Subcutaneous abdominal adipose tissue (tissue), 5 donors: ENCODE data around the gene ARSD.

Experiments used
- H3K27ac ChIP-seq: one replicate; pipeline ENCODE4 v1.7.0; 2013; ENCODE audit warnings: low read depth, mild to moderate bottlenecking, inconsistent platforms, low read length, moderate library complexity
- H3K27me3 ChIP-seq, 5 donors: one replicate each; pipeline ENCODE4 v1.7.0; 2013; ENCODE audit warnings: low read length in 5 of 5, inconsistent platforms in 1 of 5; ENCODE audit not compliant: control insufficient read depth in 5 of 5, insufficient read depth in 4 of 5
- H3K36me3 ChIP-seq, 5 donors: one replicate each; pipeline ENCODE4 v1.7.0; 2013; ENCODE audit warnings: low read length in 5 of 5; ENCODE audit not compliant: control insufficient read depth in 5 of 5, insufficient read depth in 5 of 5
- H3K4me1 ChIP-seq, 5 donors: one replicate each; pipeline ENCODE4 v1.7.0; 2013; ENCODE audit warnings: low read length in 5 of 5, mild to moderate bottlenecking in 3 of 5, moderate library complexity in 1 of 5; ENCODE audit not compliant: control insufficient read depth in 5 of 5, insufficient read depth in 5 of 5
- H3K4me3 ChIP-seq, 5 donors: one replicate each; pipeline ENCODE4 v1.7.0; 2013; ENCODE audit warnings: low read length in 5 of 5, low read depth in 1 of 5
- H3K9ac ChIP-seq, 5 donors: one replicate each; pipeline ENCODE4 v1.7.0; 2013; ENCODE audit warnings: low read length in 5 of 5, mild to moderate bottlenecking in 4 of 5, moderate library complexity in 3 of 5
- H3K9me3 ChIP-seq, 5 donors: one replicate each; pipeline ENCODE4 v1.7.0; 2013; ENCODE audit warnings: low read length in 5 of 5; ENCODE audit not compliant: control insufficient read depth in 5 of 5
- donor health status: healthy.
- donor health status: healthy.
- donor health status: healthy.
- donor health status: healthy.
- donor health status: healthy.

The ARSD gene

DNA sequence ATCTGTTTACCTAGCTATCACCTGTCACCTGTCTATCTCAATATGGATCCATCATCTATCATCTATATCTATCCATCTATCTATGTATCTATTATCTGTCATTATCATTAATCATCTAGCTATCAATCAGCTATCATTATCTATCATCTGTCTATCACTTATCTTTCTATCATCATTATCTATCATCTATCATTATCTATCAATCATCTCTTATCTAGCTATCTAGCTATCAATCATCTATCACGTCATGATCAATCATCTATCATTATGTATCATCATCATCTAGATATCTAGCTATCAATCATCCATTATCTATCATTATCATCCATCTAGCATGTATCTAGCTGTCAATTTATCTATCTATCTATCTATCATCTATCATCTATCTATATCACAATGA, 7.9 kb downstream of the ARSD start:
- peaks cover 4 to 47% (median 29%) of the 10 kb centered on the region in 5 donors for H3K36me3 ChIP-seq
- H3K9me3 ChIP-seq, result no peaks in the 10 kb centered on the region
- H3K27me3 ChIP-seq, result no peaks in the 10 kb centered on the region
- H3K9ac ChIP-seq, result no peak overlapping the region
- H3K4me3 ChIP-seq, result no peak overlapping the region
- no peaks in the 10 kb centered on the region for H3K4me1 ChIP-seq
- no peak overlapping the region for H3K27ac ChIP-seq

GRCh38 chrX:2917767-2918166, 11.4 kb downstream of the ARSD start:
- no peaks in the 10 kb centered on the region for H3K4me1 ChIP-seq
- H3K4me3 ChIP-seq, result no peak overlapping the region
- no peak overlapping the region for H3K9ac ChIP-seq
- H3K27me3 ChIP-seq, result no peaks in the 10 kb centered on the region
- peaks cover 4 to 54% (median 32%) of the 10 kb centered on the region in 5 donors for H3K36me3 ChIP-seq
- H3K27ac ChIP-seq, result no peak overlapping the region
- H3K9me3 ChIP-seq, result no peaks in the 10 kb centered on the region

GRCh38 chrX:2913118-2913517, 16.0 kb downstream of the ARSD start:
- no peak overlapping the region for H3K4me3 ChIP-seq
- no peaks in the 10 kb centered on the region for H3K27me3 ChIP-seq
- H3K9ac ChIP-seq, result no peak overlapping the region
- H3K9me3 ChIP-seq, result no peaks in the 10 kb centered on the region
- peaks cover 0 to 34% (median 18%) of the 10 kb centered on the region in 5 donors for H3K36me3 ChIP-seq
- H3K4me1 ChIP-seq, result no peaks in the 10 kb centered on the region
- no peak overlapping the region for H3K27ac ChIP-seq

DNA sequence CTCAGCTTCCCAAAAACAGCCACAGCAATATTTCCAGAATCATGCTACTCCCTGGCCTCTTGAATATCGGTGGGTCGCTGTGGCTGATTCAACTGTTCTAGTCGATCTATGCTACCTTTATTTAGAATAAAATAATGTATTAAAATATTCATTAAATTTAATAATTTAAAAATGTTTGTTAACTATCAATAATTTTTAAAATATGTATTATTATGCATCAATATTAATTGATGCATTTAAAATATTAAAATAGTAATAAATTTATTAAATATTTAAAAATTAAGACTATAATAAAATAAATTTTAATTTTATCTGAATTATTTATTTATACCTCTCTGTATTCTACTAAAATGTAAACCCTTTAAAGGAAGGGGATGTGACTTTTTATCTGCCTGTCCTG, 19.0 kb downstream of the ARSD start:
- Histone ChIP-seq H3K9ac (no peak overlapping the region), H3K36me3 (peaks cover 0 to 25% (median 13%) of the 10 kb centered on the region in 5 donors), H3K9me3 (no peaks in the 10 kb centered on the region), H3K4me1 (no peaks in the 10 kb centered on the region), H3K4me3 (no peak overlapping the region), H3K27ac (no peak overlapping the region), H3K27me3 (no peaks in the 10 kb centered on the region)

- H3K4me1 ChIP-seq, result no peaks in the 10 kb centered on the region
- peaks cover 6 to 18% (median 15%) of the 10 kb centered on the region in 5 donors for H3K9me3 ChIP-seq
- no peaks in the 10 kb centered on the region for H3K27me3 ChIP-seq
- H3K9ac ChIP-seq, result no peak overlapping the region
- H3K27ac ChIP-seq, result no peak overlapping the region
- H3K4me3 ChIP-seq, result no peak overlapping the region
- peaks cover 0 to 17% (median 13%) of the 10 kb centered on the region in 5 donors for H3K36me3 ChIP-seq
These were observed 20.9 kb downstream of the ARSD start for GRCh38 chrX:2908125-2908685.

GRCh38 chrX:2907295-2907694, 21.8 kb downstream of the ARSD start:
- Histone ChIP-seq H3K9ac (no peak overlapping the region), H3K36me3 (peaks cover 0 to 14% (median 13%) of the 10 kb centered on the region in 5 donors), H3K4me1 (no peaks in the 10 kb centered on the region), H3K27ac (no peak overlapping the region), H3K4me3 (no peak overlapping the region), H3K27me3 (no peaks in the 10 kb centered on the region), H3K9me3 (peaks cover 7 to 23% (median 18%) of the 10 kb centered on the region in 5 donors)

- H3K36me3 ChIP-seq, result peaks cover 0 to 11% (median 8%) of the 10 kb centered on the region in 5 donors
- H3K9ac ChIP-seq, result no peak overlapping the region
- H3K27me3 ChIP-seq, result no peaks in the 10 kb centered on the region
- peaks cover 7 to 25% (median 18%) of the 10 kb centered on the region in 5 donors for H3K9me3 ChIP-seq
- peak overlapping the region in 1 of 5 donors; percentile 17 for H3K4me3 ChIP-seq
- H3K4me1 ChIP-seq, result peaks cover 0 to 2% (median 1%) of the 10 kb centered on the region in 5 donors
- H3K27ac ChIP-seq, result no peak overlapping the region
These were observed 25.8 kb downstream of the ARSD start for GRCh38 chrX:2903366-2903765.

GRCh38 chrX:2902841-2903240, 26.3 kb downstream of the ARSD start:
- no peak overlapping the region for H3K27ac ChIP-seq
- no peak overlapping the region for H3K4me3 ChIP-seq
- H3K4me1 ChIP-seq, result peaks cover 0 to 8% (median 6%) of the 10 kb centered on the region in 5 donors
- no peak overlapping the region for H3K9ac ChIP-seq
- H3K36me3 ChIP-seq, result peaks cover 0 to 8% (median 8%) of the 10 kb centered on the region in 5 donors
- no peaks in the 10 kb centered on the region for H3K27me3 ChIP-seq
- peaks cover 7 to 25% (median 18%) of the 10 kb centered on the region in 5 donors for H3K9me3 ChIP-seq

DNA sequence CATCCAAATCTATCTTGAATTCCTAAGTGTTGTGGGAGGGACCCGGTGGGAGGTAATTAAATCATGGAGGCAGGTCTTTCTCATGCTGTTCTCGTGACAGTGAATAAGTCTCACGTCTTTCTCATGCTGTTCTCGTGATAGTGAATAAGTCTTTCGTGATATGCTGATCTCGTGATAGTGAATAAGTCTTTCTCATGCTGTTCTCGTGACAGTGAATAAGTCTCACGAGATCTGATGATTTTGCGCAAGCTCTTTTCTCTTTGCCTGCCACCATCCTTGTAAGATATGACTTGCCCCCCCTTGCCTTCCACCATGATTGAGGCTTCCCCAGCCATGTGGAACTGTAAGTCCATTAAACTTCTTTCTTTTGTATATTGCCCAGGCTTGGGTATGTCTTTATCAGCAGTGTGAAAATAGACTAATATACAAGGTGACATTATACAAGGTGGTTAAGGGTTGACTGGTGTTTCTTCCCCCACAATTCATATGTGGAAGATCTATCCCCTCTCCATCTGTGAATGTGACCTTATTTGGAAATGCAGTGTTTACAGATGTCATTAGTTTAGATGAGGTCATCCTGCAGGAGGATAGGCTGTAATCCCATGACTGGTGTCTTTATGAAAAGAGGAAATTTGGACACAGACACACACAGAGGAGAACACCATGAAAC, 27.6 kb downstream of the ARSD start:
- Histone ChIP-seq H3K27ac (no peak overlapping the region), H3K27me3 (no peaks in the 10 kb centered on the region), H3K4me1 (peaks cover 2 to 15% (median 14%) of the 10 kb centered on the region in 5 donors), H3K9me3 (peaks cover 7 to 25% (median 18%) of the 10 kb centered on the region in 5 donors), H3K9ac (no peak overlapping the region), H3K4me3 (no peak overlapping the region), H3K36me3 (no peaks in the 10 kb centered on the region)

DNA sequence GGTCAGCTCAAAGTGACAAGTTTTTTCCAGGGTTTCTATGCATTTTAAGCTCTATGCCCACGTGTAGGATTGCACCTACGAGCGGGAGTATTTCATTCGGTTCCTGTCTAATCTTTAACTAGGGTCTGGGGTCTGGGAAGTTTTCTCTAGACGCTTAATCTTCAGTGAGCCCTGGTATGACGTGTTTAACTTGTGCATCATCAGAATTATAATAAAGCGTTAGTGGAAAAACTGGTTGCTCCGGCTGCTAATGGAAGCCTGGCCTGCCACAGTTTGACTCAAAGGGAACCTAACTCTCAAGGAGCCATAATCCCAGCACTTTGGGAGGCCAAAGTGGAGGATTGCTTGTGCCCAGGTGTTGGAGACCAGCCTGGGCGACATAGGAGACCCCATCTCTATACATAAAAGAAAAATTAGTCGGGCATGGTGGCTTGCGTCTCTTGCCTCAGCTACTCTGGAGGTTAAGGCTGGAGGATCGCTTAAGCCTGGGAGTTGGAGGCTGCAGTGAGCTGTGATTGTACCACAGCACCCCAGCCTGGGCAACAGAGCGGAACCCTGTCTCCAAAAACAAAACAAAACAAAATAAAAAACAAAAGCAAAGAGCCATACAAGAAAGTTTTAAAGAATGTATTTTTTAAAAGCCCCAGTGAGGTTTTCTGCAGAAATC, 30.2 kb downstream of the ARSD start:
- H3K4me3 ChIP-seq, result no peak overlapping the region
- no peak overlapping the region for H3K9ac ChIP-seq
- no peaks in the 10 kb centered on the region for H3K36me3 ChIP-seq
- H3K27me3 ChIP-seq, result no peaks in the 10 kb centered on the region
- no peak overlapping the region for H3K27ac ChIP-seq
- peaks cover 2 to 27% (median 21%) of the 10 kb centered on the region in 5 donors for H3K4me1 ChIP-seq
- peaks cover 4 to 18% (median 9%) of the 10 kb centered on the region in 5 donors for H3K9me3 ChIP-seq
